Chondrocyte (in vitro differentiated cells): Measurements from ENCODE around the gene FBXL3. TPM values are rescaled to one million over a fixed set of nuclear protein-coding genes. Genes with fewer than 3 reads are reported as not detected.
"Not testable (repeated sequence)": the region's sequence is repeated elsewhere in the genome, so short reads cannot be mapped to it uniquely, and the experiment has no call there.

Experiments
- DNase-seq: peaks from one replicate; pipeline ENCODE4 v3.0.0; 2021; ENCODE audit warnings: mixed read lengths, low spot score
- H3K27ac Mint-ChIP-seq: one replicate; pipeline ENCODE4 v1.8.0; 2021; ENCODE audit warnings: mild to moderate bottlenecking, moderate library complexity, mixed read lengths; ENCODE audit not compliant: unreplicated experiment
- H3K27me3 Mint-ChIP-seq: 2 replicates; pipeline ENCODE4 v1.8.0; 2021; ENCODE audit warnings: low read depth, mixed read lengths
- H3K36me3 Mint-ChIP-seq: 2 replicates; pipeline ENCODE4 v1.8.0; 2021; ENCODE audit warnings: low read depth, mixed read lengths
- H3K4me1 Mint-ChIP-seq: 2 replicates; pipeline ENCODE4 v1.8.0; 2021; ENCODE audit warnings: low read depth, mild to moderate bottlenecking, mixed read lengths
- H3K4me3 Mint-ChIP-seq: one replicate; pipeline ENCODE4 v1.8.0; 2021; ENCODE audit warnings: mild to moderate bottlenecking, moderate library complexity, mixed read lengths; ENCODE audit not compliant: unreplicated experiment
- H3K9me3 Mint-ChIP-seq: 2 replicates; pipeline ENCODE4 v1.8.0; 2021; ENCODE audit warnings: low read depth, mixed read lengths
- CTCF ChIP-seq: fragments of 200-600 bp; sonication (generic); IDR thresholded peaks from 2 replicates; pipeline ENCODE4 v1.5.0; 2021; ENCODE audit warnings: antibody characterized with exemption, mild to moderate bottlenecking, moderate library complexity
- total RNA-seq: library from RNA; stranded (reverse); gene quantifications from 3 replicates; pipeline ENCODE4 v1.2.1, GENCODE V29; 2021

The FBXL3 gene
- total RNA-seq, 1 donor from 2014 or later, result 41.8 TPM

DNA sequence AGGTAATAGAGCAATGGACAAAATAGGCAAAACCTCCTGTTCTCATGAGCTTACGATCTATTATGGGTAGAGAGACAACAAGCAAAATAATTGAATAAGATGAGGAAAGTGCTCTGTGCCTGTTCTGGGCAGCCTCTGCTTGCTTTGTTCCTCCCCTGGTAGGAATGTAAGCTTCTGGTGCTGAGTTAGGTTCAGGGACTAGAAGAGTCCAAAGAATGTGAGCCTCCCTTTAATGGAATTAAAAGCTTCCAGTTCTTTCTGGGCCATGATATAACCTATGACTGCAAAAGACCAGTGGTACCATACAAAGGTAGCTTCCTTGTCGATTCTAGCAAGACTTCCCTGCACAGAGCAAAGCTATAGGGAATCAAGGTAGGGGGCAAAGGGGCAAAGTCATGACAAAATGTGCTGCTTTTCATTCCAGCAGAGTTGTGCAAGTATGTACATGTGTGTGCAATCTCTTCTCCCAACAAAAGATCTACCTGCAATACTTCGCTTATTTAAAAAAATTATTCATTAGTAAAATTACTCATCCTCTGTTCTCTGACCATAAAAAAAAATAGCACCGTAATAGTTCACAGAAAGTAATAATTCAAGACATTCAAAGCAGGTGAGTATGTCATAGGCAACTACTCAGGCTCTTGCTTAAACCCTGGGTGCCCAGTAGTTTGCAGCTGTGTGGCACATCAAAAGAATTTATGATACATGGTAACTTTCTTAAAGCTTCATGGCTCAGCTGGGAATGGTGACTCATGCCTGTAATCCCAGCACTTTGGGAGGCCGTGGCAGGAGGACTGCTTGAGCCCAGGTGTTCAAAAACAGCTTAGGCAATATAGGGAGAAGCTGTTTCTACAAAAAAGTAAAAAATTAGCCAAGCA, 57.2 kb downstream of the FBXL3 start:
- TF ChIP-seq CTCF, result no peak
- peaks cover 17% of the 10 kb centered on the region for H3K27me3 Mint-ChIP-seq
- no peaks in the 10 kb centered on the region for H3K9me3 Mint-ChIP-seq
- H3K27ac Mint-ChIP-seq, result no peak overlapping the region
- H3K4me1 Mint-ChIP-seq, result peaks cover 21% of the 10 kb centered on the region
- DNase-seq, result no peak
- H3K4me3 Mint-ChIP-seq, result no peak overlapping the region
- no peaks in the 10 kb centered on the region for H3K36me3 Mint-ChIP-seq

GRCh38 chr13:76968041-76968440, 58.9 kb downstream of the FBXL3 start:
- Mint-ChIP-seq H3K9me3 (no peaks in the 10 kb centered on the region), H3K27me3 (peaks cover 9% of the 10 kb centered on the region), H3K27ac (no peak overlapping the region), H3K36me3 (no peaks in the 10 kb centered on the region), H3K4me3 (no peak overlapping the region), H3K4me1 (peaks cover 21% of the 10 kb centered on the region)
- no peak for DNase-seq
- TF ChIP-seq CTCF, result no peak

GRCh38 chr13:76967031-76967430, 59.9 kb downstream of the FBXL3 start:
- Mint-ChIP-seq H3K9me3 (no peaks in the 10 kb centered on the region), H3K4me3 (no peak overlapping the region), H3K27ac (no peak overlapping the region), H3K27me3 (peaks cover 4% of the 10 kb centered on the region), H3K4me1 (peaks cover 21% of the 10 kb centered on the region), H3K36me3 (no peaks in the 10 kb centered on the region)
- no peak for TF ChIP-seq CTCF
- no peak for DNase-seq

DNA sequence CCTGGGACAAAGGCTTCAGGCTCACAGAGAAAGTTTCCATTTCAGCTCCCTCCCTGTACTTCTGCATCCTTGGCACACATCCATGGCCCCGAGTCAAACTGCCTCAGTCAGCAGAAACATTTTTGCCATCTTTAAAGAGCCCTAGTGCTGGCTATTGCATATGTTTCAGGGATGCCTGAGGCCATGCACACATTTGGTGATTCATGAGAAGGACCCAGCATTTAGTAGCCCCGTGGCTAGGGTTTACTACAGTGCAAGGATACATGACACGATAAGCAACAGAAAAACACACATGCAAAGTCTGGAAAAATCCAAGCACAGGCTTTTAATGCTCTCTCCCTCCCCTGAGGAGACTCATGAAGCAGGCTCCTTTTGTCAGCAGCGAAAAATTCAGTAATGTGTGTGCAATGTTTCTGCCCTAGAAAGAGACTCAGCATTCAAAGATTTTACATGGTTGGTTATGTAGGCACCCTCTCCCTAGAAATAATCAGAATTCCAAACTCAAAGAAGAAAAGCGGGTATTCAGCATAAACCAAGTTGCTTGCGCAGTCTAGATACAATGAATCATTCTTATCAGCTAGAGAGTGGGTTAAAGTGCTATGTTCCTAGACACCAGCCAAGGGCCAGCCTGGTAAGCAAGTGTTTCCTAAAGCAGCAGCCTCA, 61.1 kb downstream of the FBXL3 start:
- Mint-ChIP-seq H3K27me3 (peaks cover 4% of the 10 kb centered on the region), H3K4me1 (peaks cover 21% of the 10 kb centered on the region), H3K9me3 (peaks cover 4% of the 10 kb centered on the region), H3K36me3 (peaks cover 2% of the 10 kb centered on the region), H3K4me3 (no peak overlapping the region), H3K27ac (peak overlapping the region; percentile 72)
- no peak for DNase-seq
- TF ChIP-seq CTCF, result no peak

DNA sequence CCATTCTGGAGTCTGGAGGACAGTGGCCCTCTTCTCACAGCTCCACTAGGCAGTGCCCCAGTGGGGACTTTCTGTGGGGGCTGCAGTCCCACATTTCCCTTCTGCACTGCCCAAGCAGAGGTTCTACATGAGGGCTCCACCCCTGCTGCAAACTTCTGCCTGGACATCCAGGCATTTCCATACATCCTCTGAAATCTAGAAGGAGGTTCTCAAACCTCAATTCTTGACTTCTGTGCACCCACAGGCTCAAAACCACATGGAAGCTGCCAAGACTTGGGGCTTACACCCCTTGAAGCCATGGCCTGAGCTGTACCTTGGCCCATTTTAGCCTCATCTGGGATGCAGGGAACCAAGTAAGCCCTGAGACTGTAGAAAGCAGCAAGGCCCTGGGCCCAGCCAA, 67.2 kb downstream of the FBXL3 start:
- not testable (repeated sequence) for DNase-seq, H3K4me3 Mint-ChIP-seq, H3K27ac Mint-ChIP-seq, H3K36me3 Mint-ChIP-seq, H3K4me1 Mint-ChIP-seq, H3K27me3 Mint-ChIP-seq
- H3K9me3 Mint-ChIP-seq, result peaks cover 16% of the 10 kb centered on the region
